ENCODE data around the gene PMIS2.

Gene PMIS2

GRCh38 chr19:35558400-35559280, 27.3 kb upstream of the PMIS2 start:
- no peak overlapping the region for H2AFZ ChIP-seq (ENCODE audit: low read length)
- no peaks in the 10 kb centered on the region; the same call in none of the 2 replicates for H3K27me3 ChIP-seq (ENCODE audit: insufficient read depth, low read length)
- H3K4me2 ChIP-seq (ENCODE audit: low read length): peak overlapping the region; percentile 53; the same call in 1 of the 2 replicates
- no peaks in the 10 kb centered on the region for H3K36me3 ChIP-seq (ENCODE audit: insufficient read depth, low read length)
- no peaks in the 10 kb centered on the region for H3K9me2 ChIP-seq (ENCODE audit: low read depth, low read length)
- H4K20me1 ChIP-seq (ENCODE audit: insufficient read depth, low read length): no peaks in the 10 kb centered on the region
- H3F3A ChIP-seq (ENCODE audit: insufficient read depth, low read length): no peaks in the 10 kb centered on the region
- H3K4me1 ChIP-seq (ENCODE audit: insufficient read depth, low read length, severe bottlenecking): peaks cover 11% of the 10 kb centered on the region
- TF ChIP-seq, protein P1, sequence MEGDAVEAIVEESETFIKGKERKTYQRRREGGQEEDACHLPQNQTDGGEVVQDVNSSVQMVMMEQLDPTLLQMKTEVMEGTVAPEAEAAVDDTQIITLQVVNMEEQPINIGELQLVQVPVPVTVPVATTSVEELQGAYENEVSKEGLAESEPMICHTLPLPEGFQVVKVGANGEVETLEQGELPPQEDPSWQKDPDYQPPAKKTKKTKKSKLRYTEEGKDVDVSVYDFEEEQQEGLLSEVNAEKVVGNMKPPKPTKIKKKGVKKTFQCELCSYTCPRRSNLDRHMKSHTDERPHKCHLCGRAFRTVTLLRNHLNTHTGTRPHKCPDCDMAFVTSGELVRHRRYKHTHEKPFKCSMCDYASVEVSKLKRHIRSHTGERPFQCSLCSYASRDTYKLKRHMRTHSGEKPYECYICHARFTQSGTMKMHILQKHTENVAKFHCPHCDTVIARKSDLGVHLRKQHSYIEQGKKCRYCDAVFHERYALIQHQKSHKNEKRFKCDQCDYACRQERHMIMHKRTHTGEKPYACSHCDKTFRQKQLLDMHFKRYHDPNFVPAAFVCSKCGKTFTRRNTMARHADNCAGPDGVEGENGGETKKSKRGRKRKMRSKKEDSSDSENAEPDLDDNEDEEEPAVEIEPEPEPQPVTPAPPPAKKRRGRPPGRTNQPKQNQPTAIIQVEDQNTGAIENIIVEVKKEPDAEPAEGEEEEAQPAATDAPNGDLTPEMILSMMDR (IDR thresholded peaks at IDR 0.05; ENCODE audit: low read length): no peak
- no peak for TF ChIP-seq EZH2 (IDR thresholded peaks at IDR 0.05; ENCODE audit: borderline replicate concordance, low read length)
- no peak overlapping the region for H3K4me3 ChIP-seq (ENCODE audit: low read depth, low read length, poor library complexity, severe bottlenecking)
- H3K27ac ChIP-seq (ENCODE audit: low read depth, low read length, poor library complexity, severe bottlenecking): no peak overlapping the region
- H3K9me3 ChIP-seq (ENCODE audit: low read length): no peaks in the 10 kb centered on the region
- no peak overlapping the region for H3K9ac ChIP-seq (ENCODE audit: low read length)
- H3K79me2 ChIP-seq (ENCODE audit: insufficient read depth, low read length): no peaks in the 10 kb centered on the region

DNA sequence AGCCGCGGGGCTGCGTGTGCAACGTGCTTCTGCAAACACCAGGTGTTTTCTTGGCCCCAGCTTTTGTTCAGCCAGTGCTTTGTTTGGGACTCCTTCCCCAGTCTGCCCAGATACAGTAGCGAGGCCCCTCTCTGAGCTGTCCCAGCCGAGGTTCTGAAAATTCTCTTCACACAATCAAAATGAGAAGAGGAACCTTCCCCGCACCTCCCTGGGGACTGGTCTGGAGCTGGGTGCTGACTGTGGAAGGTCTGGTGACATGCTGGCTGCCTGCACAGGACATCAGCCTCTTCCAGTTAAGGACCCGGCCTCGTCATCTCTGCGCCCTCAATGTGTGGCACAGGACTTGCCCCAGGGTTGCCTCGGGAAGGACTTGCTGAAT, 26.7 kb upstream of the PMIS2 start:
- no peaks in the 10 kb centered on the region for H3K9me3 ChIP-seq (ENCODE audit: low read length)
- no peaks in the 10 kb centered on the region for H3F3A ChIP-seq (ENCODE audit: insufficient read depth, low read length)
- peaks cover 11% of the 10 kb centered on the region for H3K4me1 ChIP-seq (ENCODE audit: insufficient read depth, low read length, severe bottlenecking)
- H3K36me3 ChIP-seq (ENCODE audit: insufficient read depth, low read length): no peaks in the 10 kb centered on the region
- H3K79me2 ChIP-seq (ENCODE audit: insufficient read depth, low read length): no peaks in the 10 kb centered on the region
- H3K4me2 ChIP-seq (ENCODE audit: low read length): no peak overlapping the region
- no peaks in the 10 kb centered on the region; the same call in none of the 2 replicates for H3K27me3 ChIP-seq (ENCODE audit: insufficient read depth, low read length)
- H4K20me1 ChIP-seq (ENCODE audit: insufficient read depth, low read length): no peaks in the 10 kb centered on the region
- TF ChIP-seq, protein P1 (IDR thresholded peaks at IDR 0.05; ENCODE audit: low read length): no peak
- no peak for TF ChIP-seq EZH2 (IDR thresholded peaks at IDR 0.05; ENCODE audit: borderline replicate concordance, low read length)
- no peak overlapping the region for H3K9ac ChIP-seq (ENCODE audit: low read length)
- H3K9me2 ChIP-seq (ENCODE audit: low read depth, low read length): no peaks in the 10 kb centered on the region
- no peak overlapping the region for H3K27ac ChIP-seq (ENCODE audit: low read depth, low read length, poor library complexity, severe bottlenecking)
- no peak overlapping the region for H3K4me3 ChIP-seq (ENCODE audit: low read depth, low read length, poor library complexity, severe bottlenecking)
- H2AFZ ChIP-seq (ENCODE audit: low read length): no peak overlapping the region

- Histone ChIP-seq H3K36me3 (ENCODE audit: insufficient read depth, low read length) (no peaks in the 10 kb centered on the region), H3K27ac (ENCODE audit: low read depth, low read length, poor library complexity, severe bottlenecking) (no peak overlapping the region), H3K4me2 (ENCODE audit: low read length) (no peak overlapping the region), H3K79me2 (ENCODE audit: insufficient read depth, low read length) (no peaks in the 10 kb centered on the region), H3F3A (ENCODE audit: insufficient read depth, low read length) (no peaks in the 10 kb centered on the region), H3K4me3 (ENCODE audit: low read depth, low read length, poor library complexity, severe bottlenecking) (no peak overlapping the region), H3K9me3 (ENCODE audit: low read length) (no peaks in the 10 kb centered on the region), H4K20me1 (ENCODE audit: insufficient read depth, low read length) (no peaks in the 10 kb centered on the region), H3K4me1 (ENCODE audit: insufficient read depth, low read length, severe bottlenecking) (peaks cover 11% of the 10 kb centered on the region), H2AFZ (ENCODE audit: low read length) (no peak overlapping the region), H3K27me3 (ENCODE audit: insufficient read depth, low read length) (no peaks in the 10 kb centered on the region; the same call in none of the 2 replicates), H3K9me2 (ENCODE audit: low read depth, low read length) (no peaks in the 10 kb centered on the region), H3K9ac (ENCODE audit: low read length) (no peak overlapping the region)
- TF ChIP-seq, protein P1 (IDR thresholded peaks at IDR 0.05; ENCODE audit: low read length): no peak
- TF ChIP-seq EZH2 (IDR thresholded peaks at IDR 0.05; ENCODE audit: borderline replicate concordance, low read length): no peak
Observed at GRCh38 chr19:35559781-35560180, 26.2 kb upstream of the PMIS2 start.

All from OCI-LY1 (cell line).